BE2C (cell line): ENCODE measurements around the gene GMNN.

Experiments used
- DNase-seq: peaks from one replicate; pipeline ENCODE4 v3.0.0-alpha.2; 2020
- H3K27me3 ChIP-seq: fragments of 250-450 bp; sonication (Bioruptor Pico); 2 replicates; pipeline ENCODE4 v1.5.1; 2020; ENCODE audit warnings: mild to moderate bottlenecking
- H3K36me3 ChIP-seq: fragments of 250-450 bp; sonication (Bioruptor Pico); 2 replicates; pipeline ENCODE4 v1.5.1; 2020; ENCODE audit warnings: mild to moderate bottlenecking
- H3K4me1 ChIP-seq: fragments of 250-450 bp; sonication (Bioruptor Pico); 2 replicates; pipeline ENCODE4 v1.5.1; 2020
- H3K4me3 ChIP-seq: 2 replicates; pipeline ENCODE4 v1.5.1; 2011; ENCODE audit warnings: low read depth, low read length
- H3K9me3 ChIP-seq: fragments of 250-450 bp; sonication (Bioruptor Pico); 2 replicates; pipeline ENCODE4 v1.5.1; 2020
- CTCF ChIP-seq: IDR thresholded peaks from 2 replicates; pipeline ENCODE4 v1.5.1; 2012; ENCODE audit warnings: mild to moderate bottlenecking, low read depth, low read length

The GMNN gene

DNA sequence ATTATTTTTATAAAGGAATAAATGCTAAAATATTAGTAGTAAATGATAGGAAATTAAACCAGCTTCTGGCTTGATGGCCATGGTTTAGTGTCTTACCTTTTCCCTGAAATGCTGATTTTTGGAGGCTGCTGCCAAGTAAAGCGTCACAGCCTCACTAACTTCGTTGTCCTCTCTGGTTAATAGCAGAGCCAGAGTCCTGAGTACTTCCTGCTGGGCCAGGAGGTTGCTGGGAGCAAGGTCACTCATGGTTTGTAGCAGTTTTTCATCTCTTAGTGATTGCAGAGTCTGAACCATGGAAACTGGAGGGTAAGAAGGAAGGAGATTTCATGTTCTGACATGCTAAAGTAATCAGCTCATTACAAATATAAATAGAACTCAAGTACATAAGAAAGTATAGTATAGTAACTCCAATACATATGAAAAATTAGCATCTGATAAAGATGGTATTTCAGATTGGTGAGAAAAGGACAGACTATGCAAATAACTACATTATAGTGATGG lies 50.4 kb downstream of the GMNN start:
- TF ChIP-seq CTCF = no peak
- H3K4me3 ChIP-seq = no peak overlapping the region
- H3K36me3 ChIP-seq = no peaks in the 10 kb centered on the region
- peak; percentile 24 for DNase-seq
- H3K4me1 ChIP-seq = peaks cover 12% of the 10 kb centered on the region
- no peaks in the 10 kb centered on the region for H3K27me3 ChIP-seq
- H3K9me3 ChIP-seq = no peaks in the 10 kb centered on the region

- no peaks in the 10 kb centered on the region for H3K27me3 ChIP-seq
- TF ChIP-seq CTCF = no peak
- no peaks in the 10 kb centered on the region for H3K36me3 ChIP-seq
- no peak overlapping the region for H3K4me3 ChIP-seq
- peak; percentile 13 for DNase-seq
- H3K4me1 ChIP-seq = peaks cover 12% of the 10 kb centered on the region
- no peaks in the 10 kb centered on the region for H3K9me3 ChIP-seq
These were observed 52.4 kb downstream of the GMNN start for GRCh38 chr6:24827162-24827561.

DNA sequence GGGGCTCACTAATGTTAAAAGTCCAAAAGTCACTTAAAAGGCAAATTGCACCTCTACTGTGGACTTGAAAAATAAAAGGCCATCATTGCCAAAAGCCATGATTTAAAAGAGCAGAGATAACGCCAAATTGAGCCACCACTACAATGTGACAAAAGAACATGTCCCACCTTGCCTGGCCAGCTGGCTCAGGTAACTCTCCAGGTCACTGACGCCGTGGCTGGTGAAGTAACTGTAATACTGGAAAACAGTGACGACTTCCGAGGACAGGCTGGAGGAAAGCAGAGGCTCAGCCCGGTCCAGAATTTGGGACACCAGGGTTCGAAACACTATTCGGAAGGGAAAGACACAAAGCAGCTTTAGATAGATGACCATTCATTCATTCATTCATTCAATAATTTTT lies 53.2 kb downstream of the GMNN start:
- Histone ChIP-seq H3K4me3 (no peak overlapping the region), H3K36me3 (no peaks in the 10 kb centered on the region), H3K27me3 (no peaks in the 10 kb centered on the region), H3K9me3 (no peaks in the 10 kb centered on the region), H3K4me1 (peaks cover 12% of the 10 kb centered on the region)
- no peak for TF ChIP-seq CTCF
- no peak for DNase-seq

- DNase-seq = no peak
- Histone ChIP-seq H3K4me3 (no peak overlapping the region), H3K9me3 (no peaks in the 10 kb centered on the region), H3K4me1 (peaks cover 7% of the 10 kb centered on the region), H3K27me3 (no peaks in the 10 kb centered on the region), H3K36me3 (no peaks in the 10 kb centered on the region)
- peak; percentile 20 for TF ChIP-seq CTCF
These were observed 54.9 kb downstream of the GMNN start for GRCh38 chr6:24829657-24830056.

DNA sequence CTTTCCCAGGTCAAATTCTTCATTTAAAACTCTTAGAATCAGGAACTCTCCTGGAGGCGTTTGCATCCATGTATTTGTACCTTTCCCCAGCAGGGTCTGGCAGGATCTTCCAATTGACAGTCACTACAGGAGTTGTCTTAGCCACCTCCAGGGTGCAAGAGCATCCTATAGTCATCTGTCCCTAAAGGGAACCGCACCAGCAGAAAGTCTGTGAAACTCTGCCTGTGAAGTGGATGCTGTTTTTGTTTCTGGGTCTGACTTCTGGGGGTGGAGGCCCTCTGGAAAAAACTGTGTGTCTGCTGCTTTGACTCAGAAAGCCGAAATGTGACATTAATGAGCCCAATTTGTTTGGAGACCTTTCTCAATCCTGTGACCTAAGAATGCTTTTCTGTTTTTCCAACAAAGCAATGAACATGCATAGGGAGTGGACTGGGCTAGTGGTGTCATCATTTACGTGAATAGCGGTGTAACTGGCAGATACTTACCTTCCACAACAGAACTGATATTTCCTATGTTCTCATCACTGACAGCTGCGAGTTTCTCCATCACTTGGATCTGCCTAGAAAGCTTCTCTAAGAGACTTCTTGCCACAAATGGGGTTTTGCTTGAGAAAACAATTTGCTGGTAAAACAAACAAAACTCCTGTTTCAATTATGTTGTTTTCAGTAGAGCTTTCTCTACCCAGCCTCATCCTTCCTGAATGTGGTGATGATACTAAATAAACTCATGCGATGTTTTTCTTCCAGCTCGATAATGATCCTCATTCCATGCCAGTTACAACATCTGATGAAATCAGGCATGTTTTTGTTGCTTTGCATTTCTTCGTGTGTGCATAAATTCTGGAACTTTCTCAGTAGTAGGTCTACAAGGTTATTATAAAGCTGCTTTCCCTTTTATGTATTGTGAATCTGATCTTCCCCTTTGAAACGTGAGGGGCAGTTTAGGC lies 57.3 kb downstream of the GMNN start:
- TF ChIP-seq CTCF = no peak
- no peaks in the 10 kb centered on the region for H3K4me1 ChIP-seq
- no peaks in the 10 kb centered on the region for H3K9me3 ChIP-seq
- H3K4me3 ChIP-seq = no peak overlapping the region
- H3K36me3 ChIP-seq = no peaks in the 10 kb centered on the region
- H3K27me3 ChIP-seq = no peaks in the 10 kb centered on the region
- DNase-seq = no peak

DNA sequence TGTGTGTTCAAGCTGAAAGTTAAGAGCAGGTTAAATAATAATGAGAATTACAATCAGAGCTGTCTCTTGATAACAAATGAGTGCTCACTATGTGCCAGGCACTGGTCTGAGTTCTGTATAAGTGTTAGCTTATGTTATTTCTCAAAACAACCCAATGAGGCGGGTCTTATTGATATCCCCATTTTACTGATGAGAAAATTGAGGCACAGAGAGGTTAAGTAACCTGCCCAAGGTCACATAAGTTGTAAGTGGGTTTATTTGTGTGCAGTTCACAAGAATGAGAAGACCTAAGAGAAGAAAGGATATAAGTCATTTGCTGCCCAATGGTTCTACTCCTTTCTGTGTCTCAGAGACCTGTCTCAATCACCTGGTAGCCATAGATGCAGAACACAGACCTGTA lies 58.1 kb downstream of the GMNN start:
- no peaks in the 10 kb centered on the region for H3K4me1 ChIP-seq
- DNase-seq = no peak
- H3K27me3 ChIP-seq = no peaks in the 10 kb centered on the region
- no peak overlapping the region for H3K4me3 ChIP-seq
- TF ChIP-seq CTCF = no peak
- H3K36me3 ChIP-seq = no peaks in the 10 kb centered on the region
- no peaks in the 10 kb centered on the region for H3K9me3 ChIP-seq
